Stomach (tissue), 9 donors: Measurements from ENCODE around the gene SUN3. TPM values are rescaled to one million over a fixed set of nuclear protein-coding genes. Genes with fewer than 3 reads are reported as not detected.

Experiments
- DNase-seq, 2 donors: peaks; one replicate each; pipeline versions ENCODE4 v3.0.0 to v3.0.0-alpha.2; 2013 to 2019
- H3K27ac ChIP-seq, 5 donors: fragments of 200-600 bp in 4 of 5; sonication (generic) in 4 of 5; one replicate each; pipeline ENCODE4 v1.5.1; 2013 to 2019; ENCODE audit warnings: mild to moderate bottlenecking in 1 of 5, moderate library complexity in 1 of 5
- H3K27me3 ChIP-seq, 3 donors: fragments of 200-600 bp; sonication (generic); one replicate each; pipeline ENCODE4 v1.5.1; 2017 to 2019; ENCODE audit warnings: mixed run types in 1 of 3
- H3K36me3 ChIP-seq, 4 donors: fragments of 200-600 bp; sonication (generic); 1 replicate in 3 of 4; 2 replicates in 1 of 4; pipeline ENCODE4 v1.5.1; 2016 to 2019
- H3K4me1 ChIP-seq, 4 donors: fragments of 200-600 bp; sonication (generic); one replicate each; pipeline ENCODE4 v1.5.1; 2016 to 2019
- H3K4me3 ChIP-seq, 4 donors: fragments of 200-600 bp; sonication (generic) in 3 of 4; one replicate each; pipeline ENCODE4 v1.5.1; 2016 to 2019; ENCODE audit warnings: mild to moderate bottlenecking in 1 of 4
- H3K9me3 ChIP-seq, 4 donors: fragments of 200-600 bp; sonication (generic); one replicate each; pipeline ENCODE4 v1.5.1; 2016 to 2019
- EP300 ChIP-seq: sonication (generic); formaldehyde crosslinking; IDR thresholded peaks from one replicate; pipeline ENCODE4 v1.6.1; 2017; ENCODE audit warnings: antibody characterized with exemption
- POLR2A ChIP-seq, 4 donors: fragments of 450-650 bp; IDR thresholded peaks; one replicate each; pipeline ENCODE4 v1.6.1; 2016; ENCODE audit warnings: antibody characterized with exemption in 4 of 4, control low read depth in 2 of 4, mild to moderate bottlenecking in 1 of 4, moderate library complexity in 1 of 4
- POLR2AphosphoS5 ChIP-seq, 3 donors: sonication (generic); formaldehyde crosslinking; IDR thresholded peaks; one replicate each; pipeline ENCODE4 v1.6.1; 2016; ENCODE audit warnings: antibody characterized with exemption in 3 of 3
- WGBS, 5 donors: extraction: QIAGEN DNeasy Blood & Tissue Kit in 3 of 5; methylation state at CpG; one replicate each; pipeline versions ENCODE4 v1.1.5 to v1.1.7; 2013 to 2018; 5-methylcytosine and 5-hydroxymethylcytosine counted together
- intact Hi-C: fragments of 100-400 bp; cut with DNase I; formaldehyde crosslinking; loops from one replicate; pipeline ENCODE4 v1.15.1; 2023; ENCODE audit warnings: low total_unique reads
- polyA plus RNA-seq, 3 donors: library from polyadenylated mRNA; stranded (reverse); fragments of 200-250 nt; gene quantifications; one replicate each; pipeline ENCODE4 v1.2.3, GENCODE V29; 2013
- total RNA-seq, 5 donors: library from RNA; depleted of rRNA; stranded (reverse); fragments of >200 nt; gene quantifications; one replicate each; pipeline versions ENCODE4 v1.1.0 to v1.2.3, GENCODE V29; 2014 to 2016
- TF ChIP-seq, protein P1 (sequence below), 7 experiments: fragments of 450-650 bp in 4 of 7; fragments of 200-600 bp in 3 of 7; sonication (generic) in 3 of 7; IDR thresholded peaks; one replicate each; pipeline ENCODE4 v1.5.1; 2016 to 2019; ENCODE audit warnings: antibody characterized with exemption in 7 of 7, control low read depth in 2 of 7, mild to moderate bottlenecking in 1 of 7
- donor health status: healthy with polysubstance abuse.
- donor health status: Bipolar disorder and iron deficiency.
- donor health status: healthy.

Gene SUN3
- total and polyA plus RNA-seq, 8 donors: not detected

DNA sequence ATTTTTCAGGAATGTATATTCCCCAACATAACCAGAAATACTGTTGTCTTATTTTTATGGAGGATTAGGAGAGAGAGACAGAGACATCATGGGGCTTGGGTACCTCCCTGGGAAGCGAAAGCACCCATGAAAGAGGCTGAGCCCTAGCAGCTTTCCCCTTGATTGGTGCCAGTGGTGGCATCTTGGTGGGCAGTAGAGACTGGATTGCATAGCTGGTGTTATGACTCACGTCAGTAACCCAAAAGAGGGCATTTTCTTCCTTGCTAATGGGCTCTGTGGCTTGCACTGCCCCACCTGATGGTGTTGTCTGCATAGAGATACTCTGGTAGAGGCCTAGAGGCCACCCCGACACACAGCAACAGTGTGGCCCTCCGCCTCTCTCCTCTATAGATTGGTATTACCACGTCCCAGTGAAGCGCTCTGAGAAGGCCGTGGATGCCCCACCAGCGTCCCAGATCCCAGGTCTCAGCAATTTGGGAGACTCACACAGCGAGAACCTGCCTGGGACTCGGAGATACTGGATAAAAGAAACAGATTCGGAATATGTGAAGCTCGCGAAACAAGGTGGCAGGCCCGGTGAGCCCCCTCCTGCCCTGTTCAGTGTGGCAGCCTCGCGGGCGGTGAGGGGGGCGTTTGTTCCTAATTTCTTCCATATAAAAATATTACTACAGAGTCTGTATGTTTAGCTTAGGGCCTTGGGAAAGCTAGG lies 12.2 kb upstream of the SUN3 start:
- Histone ChIP-seq H3K36me3 (no peaks in the 10 kb centered on the region), H3K9me3 (no peaks in the 10 kb centered on the region), H3K27me3 (peaks cover 0 to 16% (median 6%) of the 10 kb centered on the region in 3 donors), H3K4me3 (no peak overlapping the region), H3K4me1 (peaks cover 3 to 5% (median 3%) of the 10 kb centered on the region in 4 donors), H3K27ac (no peak overlapping the region)
- intact Hi-C loops: no loop called here
- TF ChIP-seq EP300 (no peak), POLR2AphosphoS5 (IDR thresholded peaks at IDR 0.05) (no peak), POLR2A (IDR thresholded peaks at IDR 0.05) (no peak)
- TF ChIP-seq, protein P1, sequence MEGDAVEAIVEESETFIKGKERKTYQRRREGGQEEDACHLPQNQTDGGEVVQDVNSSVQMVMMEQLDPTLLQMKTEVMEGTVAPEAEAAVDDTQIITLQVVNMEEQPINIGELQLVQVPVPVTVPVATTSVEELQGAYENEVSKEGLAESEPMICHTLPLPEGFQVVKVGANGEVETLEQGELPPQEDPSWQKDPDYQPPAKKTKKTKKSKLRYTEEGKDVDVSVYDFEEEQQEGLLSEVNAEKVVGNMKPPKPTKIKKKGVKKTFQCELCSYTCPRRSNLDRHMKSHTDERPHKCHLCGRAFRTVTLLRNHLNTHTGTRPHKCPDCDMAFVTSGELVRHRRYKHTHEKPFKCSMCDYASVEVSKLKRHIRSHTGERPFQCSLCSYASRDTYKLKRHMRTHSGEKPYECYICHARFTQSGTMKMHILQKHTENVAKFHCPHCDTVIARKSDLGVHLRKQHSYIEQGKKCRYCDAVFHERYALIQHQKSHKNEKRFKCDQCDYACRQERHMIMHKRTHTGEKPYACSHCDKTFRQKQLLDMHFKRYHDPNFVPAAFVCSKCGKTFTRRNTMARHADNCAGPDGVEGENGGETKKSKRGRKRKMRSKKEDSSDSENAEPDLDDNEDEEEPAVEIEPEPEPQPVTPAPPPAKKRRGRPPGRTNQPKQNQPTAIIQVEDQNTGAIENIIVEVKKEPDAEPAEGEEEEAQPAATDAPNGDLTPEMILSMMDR (IDR thresholded peaks at IDR 0.05): no peak
- WGBS, 5 donors: 87 to 93% (median 91%) methylated on average over 13 to 18 of the region's 18 CpGs
- DNase-seq: no peak

DNA sequence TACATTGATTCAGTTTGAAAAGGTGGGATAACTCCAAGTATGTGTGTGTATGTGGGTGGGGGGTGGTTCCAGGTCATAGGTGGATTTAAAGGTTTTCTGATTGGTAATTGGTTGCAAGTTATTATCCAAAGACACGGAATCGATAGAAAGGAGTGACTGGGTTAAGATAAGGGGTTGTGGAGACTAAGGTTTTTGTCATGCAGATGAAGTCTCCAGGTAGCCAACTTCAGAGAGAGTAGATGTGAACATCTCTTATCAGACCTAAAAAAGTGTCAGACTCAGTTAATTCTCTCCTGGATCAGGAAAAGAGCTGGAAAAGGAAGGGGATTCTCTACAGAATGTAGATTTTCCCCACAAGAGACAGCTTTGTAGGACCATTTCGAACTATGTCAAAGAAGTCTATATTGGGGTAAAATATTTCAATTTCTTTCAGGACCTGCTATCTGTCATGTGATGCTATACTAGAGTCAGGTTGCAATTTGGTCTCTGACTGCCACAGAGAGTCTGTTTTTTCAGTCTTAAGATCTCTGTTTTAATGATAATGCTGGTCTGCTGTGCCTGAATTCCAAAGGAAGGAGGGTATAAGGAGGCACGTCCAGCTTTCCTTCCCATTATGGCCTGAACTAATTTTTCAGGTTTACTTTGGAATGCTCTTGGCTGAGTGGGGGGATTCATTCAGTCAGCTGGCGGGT lies 10.1 kb upstream of the SUN3 start:
- Histone ChIP-seq H3K27ac (no peak overlapping the region), H3K4me1 (peaks cover 9 to 19% (median 15%) of the 10 kb centered on the region in 4 donors), H3K36me3 (no peaks in the 10 kb centered on the region), H3K4me3 (no peak overlapping the region), H3K9me3 (no peaks in the 10 kb centered on the region), H3K27me3 (peaks cover 0 to 34% (median 17%) of the 10 kb centered on the region in 3 donors)
- intact Hi-C loops: no loop called here
- 30 to 48% (median 42%) methylated on average over 5 of the region's 5 CpGs for WGBS, 5 donors
- no peak for TF ChIP-seq EP300
- TF ChIP-seq, protein P1 (IDR thresholded peaks at IDR 0.05): no peak
- TF ChIP-seq POLR2A (IDR thresholded peaks at IDR 0.05): no peak
- TF ChIP-seq POLR2AphosphoS5 (IDR thresholded peaks at IDR 0.05): no peak
- DNase-seq: no peak

DNA sequence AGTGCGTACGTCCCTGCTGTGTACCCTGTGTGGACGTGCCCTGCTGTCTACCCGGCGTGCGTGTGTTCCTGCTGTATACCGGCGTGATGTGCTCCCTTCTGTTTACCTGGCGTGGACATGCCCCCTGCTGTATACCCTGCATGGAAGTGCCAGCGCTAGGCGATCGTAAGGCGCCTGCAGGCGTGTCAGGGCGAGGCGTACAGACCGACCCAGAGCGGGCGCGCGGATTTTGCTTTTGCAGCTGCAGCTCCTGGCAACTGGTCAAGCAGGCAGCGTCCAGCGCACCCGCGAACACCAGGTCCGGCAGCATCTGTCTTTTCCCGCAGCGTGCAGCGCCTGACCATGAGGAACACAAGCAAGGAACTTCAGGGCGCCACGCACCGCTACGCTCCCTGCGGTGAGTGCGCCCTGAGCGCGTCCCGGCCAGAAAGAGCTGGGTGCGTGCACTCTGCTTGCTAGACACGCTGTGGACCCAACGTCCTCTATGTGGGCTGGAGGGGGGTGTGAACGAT lies 7.1 kb upstream of the SUN3 start:
- intact Hi-C loops: no loop called here
- no peak overlapping the region for H3K27ac ChIP-seq

More for the DNA sequence above, 7.1 kb upstream of the SUN3 start:
- H3K27me3 ChIP-seq: peaks cover 0 to 43% (median 17%) of the 10 kb centered on the region in 3 donors
- DNase-seq: peak in 1 of 2 donors; percentile 66
- peaks cover 9 to 19% (median 15%) of the 10 kb centered on the region in 4 donors for H3K4me1 ChIP-seq
- H3K36me3 ChIP-seq: no peaks in the 10 kb centered on the region
- 1 to 5% (median 2%) methylated on average over 12 to 42 of the region's 42 CpGs for WGBS, 5 donors
- no peaks in the 10 kb centered on the region for H3K9me3 ChIP-seq
- H3K4me3 ChIP-seq: peak overlapping the region; percentile 45 to 73 (median 56)
- TF ChIP-seq EP300 (no peak), POLR2AphosphoS5 (IDR thresholded peaks at IDR 0.05) (no peak), POLR2A (IDR thresholded peaks at IDR 0.05) (no peak)
- TF ChIP-seq, protein P1 (IDR thresholded peaks at IDR 0.05): no peak
